WTC11 (cell line): ENCODE measurements around the gene ARHGAP28. TPM values are rescaled to one million over a fixed set of nuclear protein-coding genes. Genes with fewer than 3 reads are reported as not detected.

ENCODE experiments used
- ATAC-seq: fragments of 200-7000 bp; cut with Tn5 transposase; 2 replicates; pipeline ENCODE4 v1.10.0; 2021; ENCODE audit warnings: mild to moderate bottlenecking, moderate library complexity
- CTCF ChIA-PET: fragments of 300-600 bp; sonication (Branson Sonifier 250); formaldehyde crosslinking; loops from one replicate; lab custom pipeline; 2021; ENCODE audit warnings: antibody characterized with exemption; lab: Charles Lee
- POLR2A ChIA-PET: fragments of 350-600 bp; sonication (Branson Sonifier 250); formaldehyde crosslinking; loops from one replicate; lab custom pipeline; 2021; ENCODE audit warnings: antibody characterized with exemption; lab: Charles Lee
- DNase-seq: peaks from one replicate; pipeline ENCODE4 v3.0.0; 2021; ENCODE audit warnings: low spot score
- H3K27ac Mint-ChIP-seq: 2 replicates; pipeline ENCODE4 v1.8.0; 2021; ENCODE audit warnings: mixed read lengths
- H3K27me3 Mint-ChIP-seq: 2 replicates; pipeline ENCODE4 v1.8.0; 2021; ENCODE audit warnings: low read depth, mild to moderate bottlenecking, moderate library complexity, mixed read lengths
- H3K36me3 Mint-ChIP-seq: 2 replicates; pipeline ENCODE4 v1.8.0; 2021; ENCODE audit warnings: mixed read lengths
- H3K4me1 Mint-ChIP-seq: 2 replicates; pipeline ENCODE4 v1.8.0; 2022; ENCODE audit warnings: mixed read lengths
- H3K4me3 Mint-ChIP-seq: 2 replicates; pipeline ENCODE4 v1.8.0; 2021; ENCODE audit warnings: mild to moderate bottlenecking, moderate library complexity, mixed read lengths
- H3K9me3 Mint-ChIP-seq: 2 replicates; pipeline ENCODE4 v1.8.0; 2021; ENCODE audit warnings: mixed read lengths
- FOXK1 ChIP-seq: sonication (generic); formaldehyde crosslinking; IDR thresholded peaks from 2 replicates; pipeline ENCODE4 v1.8.0; 2022; ENCODE audit warnings: mild to moderate bottlenecking, moderate library complexity, missing genetic modification reagents
- JAZF1 ChIP-seq: fragments of 250-450 bp; sonication (Bioruptor Pico); IDR thresholded peaks from 2 replicates; pipeline ENCODE4 v1.9.0; 2021; ENCODE audit warnings: moderate library complexity, mild to moderate bottlenecking, inconsistent platforms
- NR3C1 ChIP-seq: sonication (generic); formaldehyde crosslinking; conservative IDR thresholded peaks from 2 replicates; pipeline ENCODE4 v1.8.1; 2023; ENCODE audit warnings: low read depth, mild to moderate bottlenecking, missing genetic modification reagents
- OVOL2 ChIP-seq: fragments of 250-450 bp; sonication (Bioruptor Pico); IDR thresholded peaks from 2 replicates; pipeline ENCODE4 v1.9.0; 2021; ENCODE audit warnings: mild to moderate bottlenecking, borderline replicate concordance
- TCF7 ChIP-seq: sonication (generic); formaldehyde crosslinking; IDR thresholded peaks from 2 replicates; pipeline ENCODE4 v1.8.0; 2022; ENCODE audit warnings: mild to moderate bottlenecking, low read depth, missing genetic modification reagents, moderate library complexity
- ZBTB21 ChIP-seq: sonication (generic); formaldehyde crosslinking; IDR thresholded peaks from 2 replicates; pipeline ENCODE4 v1.8.1; 2023; ENCODE audit warnings: mild to moderate bottlenecking, missing genetic modification reagents, borderline replicate concordance
- ZNF138 ChIP-seq: sonication (generic); formaldehyde crosslinking; conservative IDR thresholded peaks from 2 replicates; pipeline ENCODE4 v1.8.1; 2022; ENCODE audit warnings: mild to moderate bottlenecking, moderate library complexity, missing genetic modification reagents
- ZNF219 ChIP-seq: sonication (generic); formaldehyde crosslinking; IDR thresholded peaks from 2 replicates; pipeline ENCODE4 v1.8.0; 2023; ENCODE audit warnings: missing genetic modification reagents, mild to moderate bottlenecking, borderline replicate concordance
- ZNF263 ChIP-seq: sonication (generic); formaldehyde crosslinking; IDR thresholded peaks from 2 replicates; pipeline ENCODE4 v1.8.1; 2022; ENCODE audit warnings: low read depth, mild to moderate bottlenecking, moderate library complexity, missing genetic modification reagents
- ZNF317 ChIP-seq: sonication (generic); formaldehyde crosslinking; IDR thresholded peaks from 2 replicates; pipeline ENCODE4 v1.8.1; 2023; ENCODE audit warnings: low read depth, mild to moderate bottlenecking, moderate library complexity, missing genetic modification reagents, borderline replicate concordance
- ZNF416 ChIP-seq: fragments of 250-450 bp; sonication (Bioruptor Pico); IDR thresholded peaks from 2 replicates; pipeline ENCODE4 v1.9.0; 2021; ENCODE audit warnings: mild to moderate bottlenecking, inconsistent platforms
- total RNA-seq: library from RNA; stranded (reverse); gene quantifications from 3 replicates; pipeline ENCODE4 v1.2.3, GENCODE V29; 2021
- TF ChIP-seq, protein P1 (sequence below): sonication (generic); formaldehyde crosslinking; IDR thresholded peaks from 2 replicates; pipeline ENCODE4 v1.8.0; 2022; ENCODE audit warnings: mild to moderate bottlenecking, missing genetic modification reagents
- TF ChIP-seq, protein P2 (sequence below): sonication (generic); formaldehyde crosslinking; IDR thresholded peaks from 2 replicates; pipeline ENCODE4 v1.8.0; 2022; ENCODE audit warnings: mild to moderate bottlenecking, missing genetic modification reagents
- TF ChIP-seq, protein P3 (sequence below): fragments of 250-450 bp; sonication (Bioruptor Pico); conservative IDR thresholded peaks from 2 replicates; pipeline ENCODE4 v1.9.0; 2021; ENCODE audit warnings: mild to moderate bottlenecking
- TF ChIP-seq, protein P4 (sequence below): sonication (generic); formaldehyde crosslinking; IDR thresholded peaks from 2 replicates; pipeline ENCODE4 v1.8.1; 2022; ENCODE audit warnings: low read depth, missing genetic modification reagents, borderline replicate concordance
- TF ChIP-seq, protein P5 (sequence below): sonication (generic); formaldehyde crosslinking; IDR thresholded peaks from 2 replicates; pipeline ENCODE4 v1.8.0; 2023; ENCODE audit warnings: mild to moderate bottlenecking, missing genetic modification reagents
- TF ChIP-seq, protein P6 (sequence below): sonication (generic); formaldehyde crosslinking; IDR thresholded peaks from 2 replicates; pipeline ENCODE4 v1.8.1; 2023; ENCODE audit warnings: mild to moderate bottlenecking, moderate library complexity, missing genetic modification reagents

ARHGAP28 gene
- total RNA-seq, 1 experiment from 2014 or later, result 14.8 TPM

DNA sequence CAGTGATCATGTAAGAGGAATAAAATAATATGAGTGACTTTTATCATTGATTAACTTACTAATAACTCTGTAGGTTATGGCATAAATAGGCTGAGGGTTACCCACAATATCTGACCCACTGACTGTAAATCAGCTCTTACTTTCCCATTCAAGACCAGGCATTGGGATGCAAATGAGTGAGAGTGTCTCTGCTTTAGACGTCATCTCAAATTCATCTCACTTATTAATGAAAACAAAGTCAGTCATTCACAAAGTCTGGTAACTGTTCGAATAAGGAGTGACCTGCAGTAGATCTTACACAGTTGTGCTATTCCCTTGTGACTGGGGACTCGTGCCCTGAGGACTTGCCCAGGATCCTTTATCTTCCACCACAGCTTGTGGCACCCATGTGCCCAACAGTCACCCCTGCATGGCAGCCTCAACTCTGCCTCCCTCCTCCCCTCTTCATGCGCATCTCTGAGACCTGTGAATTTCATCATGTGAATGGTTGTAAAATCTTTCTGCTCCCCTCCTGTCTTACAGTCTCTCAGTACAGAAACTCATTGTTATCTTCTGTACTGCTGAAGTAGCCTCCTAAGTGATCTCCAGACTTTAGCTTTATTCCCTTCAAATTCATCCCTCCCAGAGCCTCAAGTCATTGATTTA lies 131.4 kb downstream of the ARHGAP28 start (continued):
- TF ChIP-seq, protein P1, sequence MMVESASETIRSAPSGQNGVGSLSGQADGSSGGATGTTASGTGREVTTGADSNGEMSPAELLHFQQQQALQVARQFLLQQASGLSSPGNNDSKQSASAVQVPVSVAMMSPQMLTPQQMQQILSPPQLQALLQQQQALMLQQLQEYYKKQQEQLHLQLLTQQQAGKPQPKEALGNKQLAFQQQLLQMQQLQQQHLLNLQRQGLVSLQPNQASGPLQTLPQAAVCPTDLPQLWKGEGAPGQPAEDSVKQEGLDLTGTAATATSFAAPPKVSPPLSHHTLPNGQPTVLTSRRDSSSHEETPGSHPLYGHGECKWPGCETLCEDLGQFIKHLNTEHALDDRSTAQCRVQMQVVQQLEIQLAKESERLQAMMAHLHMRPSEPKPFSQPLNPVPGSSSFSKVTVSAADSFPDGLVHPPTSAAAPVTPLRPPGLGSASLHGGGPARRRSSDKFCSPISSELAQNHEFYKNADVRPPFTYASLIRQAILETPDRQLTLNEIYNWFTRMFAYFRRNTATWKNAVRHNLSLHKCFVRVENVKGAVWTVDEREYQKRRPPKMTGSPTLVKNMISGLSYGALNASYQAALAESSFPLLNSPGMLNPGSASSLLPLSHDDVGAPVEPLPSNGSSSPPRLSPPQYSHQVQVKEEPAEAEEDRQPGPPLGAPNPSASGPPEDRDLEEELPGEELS, result no peak
- no peak for TF ChIP-seq OVOL2 (CRISPR knock-in tag)
- TF ChIP-seq, protein P2, sequence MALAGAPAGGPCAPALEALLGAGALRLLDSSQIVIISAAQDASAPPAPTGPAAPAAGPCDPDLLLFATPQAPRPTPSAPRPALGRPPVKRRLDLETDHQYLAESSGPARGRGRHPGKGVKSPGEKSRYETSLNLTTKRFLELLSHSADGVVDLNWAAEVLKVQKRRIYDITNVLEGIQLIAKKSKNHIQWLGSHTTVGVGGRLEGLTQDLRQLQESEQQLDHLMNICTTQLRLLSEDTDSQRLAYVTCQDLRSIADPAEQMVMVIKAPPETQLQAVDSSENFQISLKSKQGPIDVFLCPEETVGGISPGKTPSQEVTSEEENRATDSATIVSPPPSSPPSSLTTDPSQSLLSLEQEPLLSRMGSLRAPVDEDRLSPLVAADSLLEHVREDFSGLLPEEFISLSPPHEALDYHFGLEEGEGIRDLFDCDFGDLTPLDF (CRISPR knock-in tag), result no peak

DNA sequence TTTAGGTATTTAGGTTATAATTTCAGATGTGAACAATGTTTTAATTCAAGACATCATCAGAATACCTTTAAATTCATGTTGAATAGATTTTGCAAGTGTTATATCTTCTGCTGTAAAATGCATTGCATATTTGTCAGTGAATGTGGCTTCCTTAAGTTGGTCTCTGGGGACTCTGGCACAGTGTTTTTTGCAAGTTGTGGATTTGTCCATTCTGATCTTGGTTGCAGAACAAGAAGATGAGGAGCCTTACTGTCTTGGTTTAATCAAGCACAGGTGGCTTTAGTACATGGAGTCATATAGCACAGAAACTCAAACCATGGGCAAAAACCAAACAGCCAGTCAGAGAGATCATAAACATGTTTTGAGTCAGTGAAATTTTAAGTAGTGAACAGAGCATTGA lies 135.7 kb downstream of the ARHGAP28 start:
- ChIA-PET POLR2A (no interaction called here), CTCF (interaction anchor here (1.3 kb wide), 1 partner anchor 8 kb away, joined by 3 read pairs; no protein-coding TSS in a partner anchor)
- DNase-seq, result no peak
- no peak for ATAC-seq
- H3K4me1 Mint-ChIP-seq, result peaks cover 45% of the 10 kb centered on the region
- no peak overlapping the region for H3K27ac Mint-ChIP-seq
- no peaks in the 10 kb centered on the region for H3K9me3 Mint-ChIP-seq
- no peaks in the 10 kb centered on the region for H3K27me3 Mint-ChIP-seq
- TF ChIP-seq ZNF219 (CRISPR knock-in tag) (no peak), ZNF263 (CRISPR knock-in tag) (no peak), FOXK1 (no peak), JAZF1 (CRISPR knock-in tag) (no peak), TCF7 (no peak), ZNF416 (no peak), ZBTB21 (CRISPR knock-in tag) (no peak), ZNF138 (no peak), NR3C1 (CRISPR knock-in tag) (no peak), ZNF317 (CRISPR knock-in tag) (no peak)
- TF ChIP-seq, protein P3, sequence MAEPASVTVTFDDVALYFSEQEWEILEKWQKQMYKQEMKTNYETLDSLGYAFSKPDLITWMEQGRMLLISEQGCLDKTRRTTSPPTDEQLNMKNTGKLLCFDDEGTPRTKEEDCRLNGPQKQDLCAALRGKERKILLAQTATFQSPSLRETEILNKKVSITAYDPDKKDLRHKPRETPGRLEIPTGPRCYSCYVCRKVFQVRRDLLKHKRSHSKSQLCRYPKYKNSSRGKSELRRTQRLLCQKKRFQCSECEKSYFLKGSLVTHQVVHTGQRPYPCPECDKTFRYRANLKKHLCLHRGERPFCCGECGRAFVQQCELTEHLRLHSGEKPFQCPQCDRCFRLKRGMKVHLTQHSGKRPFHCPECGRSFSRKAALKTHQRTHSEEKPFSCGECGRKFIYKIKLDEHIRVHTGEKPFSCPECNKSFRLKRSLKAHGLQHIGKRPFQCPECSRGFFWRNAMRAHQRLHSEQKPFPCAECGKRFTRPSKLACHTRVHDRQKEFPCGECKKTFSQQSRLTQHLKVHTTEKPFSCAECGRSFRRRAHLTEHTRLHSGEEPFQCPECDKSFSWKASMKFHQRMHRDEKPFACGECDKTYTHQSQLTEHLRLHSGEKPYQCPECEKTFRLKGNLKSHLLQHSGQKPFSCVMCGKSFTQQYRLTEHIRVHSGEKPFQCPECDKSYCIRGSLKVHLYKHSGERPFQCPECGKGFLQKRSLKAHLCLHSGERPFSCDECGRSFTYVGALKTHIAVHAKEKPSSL (CRISPR knock-in tag), result no peak
- TF ChIP-seq, protein P4, sequence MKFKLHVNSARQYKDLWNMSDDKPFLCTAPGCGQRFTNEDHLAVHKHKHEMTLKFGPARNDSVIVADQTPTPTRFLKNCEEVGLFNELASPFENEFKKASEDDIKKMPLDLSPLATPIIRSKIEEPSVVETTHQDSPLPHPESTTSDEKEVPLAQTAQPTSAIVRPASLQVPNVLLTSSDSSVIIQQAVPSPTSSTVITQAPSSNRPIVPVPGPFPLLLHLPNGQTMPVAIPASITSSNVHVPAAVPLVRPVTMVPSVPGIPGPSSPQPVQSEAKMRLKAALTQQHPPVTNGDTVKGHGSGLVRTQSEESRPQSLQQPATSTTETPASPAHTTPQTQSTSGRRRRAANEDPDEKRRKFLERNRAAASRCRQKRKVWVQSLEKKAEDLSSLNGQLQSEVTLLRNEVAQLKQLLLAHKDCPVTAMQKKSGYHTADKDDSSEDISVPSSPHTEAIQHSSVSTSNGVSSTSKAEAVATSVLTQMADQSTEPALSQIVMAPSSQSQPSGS, result no peak
- TF ChIP-seq, protein P5, sequence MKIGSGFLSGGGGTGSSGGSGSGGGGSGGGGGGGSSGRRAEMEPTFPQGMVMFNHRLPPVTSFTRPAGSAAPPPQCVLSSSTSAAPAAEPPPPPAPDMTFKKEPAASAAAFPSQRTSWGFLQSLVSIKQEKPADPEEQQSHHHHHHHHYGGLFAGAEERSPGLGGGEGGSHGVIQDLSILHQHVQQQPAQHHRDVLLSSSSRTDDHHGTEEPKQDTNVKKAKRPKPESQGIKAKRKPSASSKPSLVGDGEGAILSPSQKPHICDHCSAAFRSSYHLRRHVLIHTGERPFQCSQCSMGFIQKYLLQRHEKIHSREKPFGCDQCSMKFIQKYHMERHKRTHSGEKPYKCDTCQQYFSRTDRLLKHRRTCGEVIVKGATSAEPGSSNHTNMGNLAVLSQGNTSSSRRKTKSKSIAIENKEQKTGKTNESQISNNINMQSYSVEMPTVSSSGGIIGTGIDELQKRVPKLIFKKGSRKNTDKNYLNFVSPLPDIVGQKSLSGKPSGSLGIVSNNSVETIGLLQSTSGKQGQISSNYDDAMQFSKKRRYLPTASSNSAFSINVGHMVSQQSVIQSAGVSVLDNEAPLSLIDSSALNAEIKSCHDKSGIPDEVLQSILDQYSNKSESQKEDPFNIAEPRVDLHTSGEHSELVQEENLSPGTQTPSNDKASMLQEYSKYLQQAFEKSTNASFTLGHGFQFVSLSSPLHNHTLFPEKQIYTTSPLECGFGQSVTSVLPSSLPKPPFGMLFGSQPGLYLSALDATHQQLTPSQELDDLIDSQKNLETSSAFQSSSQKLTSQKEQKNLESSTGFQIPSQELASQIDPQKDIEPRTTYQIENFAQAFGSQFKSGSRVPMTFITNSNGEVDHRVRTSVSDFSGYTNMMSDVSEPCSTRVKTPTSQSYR (CRISPR knock-in tag), result no peak
- TF ChIP-seq, protein P6, sequence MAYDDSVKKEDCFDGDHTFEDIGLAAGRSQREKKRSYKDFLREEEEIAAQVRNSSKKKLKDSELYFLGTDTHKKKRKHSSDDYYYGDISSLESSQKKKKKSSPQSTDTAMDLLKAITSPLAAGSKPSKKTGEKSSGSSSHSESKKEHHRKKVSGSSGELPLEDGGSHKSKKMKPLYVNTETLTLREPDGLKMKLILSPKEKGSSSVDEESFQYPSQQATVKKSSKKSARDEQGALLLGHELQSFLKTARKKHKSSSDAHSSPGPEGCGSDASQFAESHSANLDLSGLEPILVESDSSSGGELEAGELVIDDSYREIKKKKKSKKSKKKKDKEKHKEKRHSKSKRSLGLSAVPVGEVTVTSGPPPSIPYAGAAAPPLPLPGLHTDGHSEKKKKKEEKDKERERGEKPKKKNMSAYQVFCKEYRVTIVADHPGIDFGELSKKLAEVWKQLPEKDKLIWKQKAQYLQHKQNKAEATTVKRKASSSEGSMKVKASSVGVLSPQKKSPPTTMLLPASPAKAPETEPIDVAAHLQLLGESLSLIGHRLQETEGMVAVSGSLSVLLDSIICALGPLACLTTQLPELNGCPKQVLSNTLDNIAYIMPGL (CRISPR knock-in tag), result no peak
- TF ChIP-seq, protein P1, result no peak
- H3K36me3 Mint-ChIP-seq, result 0 out of 2 replicates have a peak, but pooled peaks cover under 1% of the 10 kb centered on the region
- no peak overlapping the region for H3K4me3 Mint-ChIP-seq
